Glomerular endothelial cell (primary cell): ENCODE measurements around the gene DIP2C. TPM values are rescaled to one million over a fixed set of nuclear protein-coding genes. Genes with fewer than 3 reads are reported as not detected.
"Not testable (repeated sequence)": the region's sequence is repeated elsewhere in the genome, so short reads cannot be mapped to it uniquely, and the experiment has no call there.

Experiments used
- DNase-seq: peaks from one replicate; pipeline ENCODE4 v3.0.0-alpha.2; 2011; ENCODE audit warnings: low read depth, low spot score; ENCODE audit errors: extremely low read depth
- total RNA-seq: library from RNA; depleted of rRNA; stranded (reverse); fragments of >200 nt; gene quantifications from 2 replicates; pipeline ENCODE4 v1.2.3, GENCODE V29; 2015

Gene DIP2C
- total RNA-seq, 1 donor from 2014 or later = 16.5 TPM

GRCh38 chr10:370449-370825, 319.0 kb downstream of the DIP2C start:
- DNase-seq = no peak

GRCh38 chr10:369684-370448, 319.6 kb downstream of the DIP2C start:
- DNase-seq = no peak

- no peak for DNase-seq
Measured at GRCh38 chr10:369221-369683, 320.2 kb downstream of the DIP2C start.

- no peak for DNase-seq
Measured at GRCh38 chr10:368579-369220, 320.8 kb downstream of the DIP2C start.

- not testable (repeated sequence) for DNase-seq
Measured at GRCh38 chr10:368107-368506, 321.4 kb downstream of the DIP2C start.

GRCh38 chr10:367636-368035, 321.8 kb downstream of the DIP2C start:
- no peak for DNase-seq

GRCh38 chr10:366186-366585, 323.3 kb downstream of the DIP2C start:
- no peak for DNase-seq

GRCh38 chr10:364267-364775, 325.1 kb downstream of the DIP2C start:
- DNase-seq = no peak

GRCh38 chr10:363152-363551, 326.3 kb downstream of the DIP2C start:
- DNase-seq = no peak

GRCh38 chr10:361203-362081, 328.0 kb downstream of the DIP2C start:
- no peak for DNase-seq

GRCh38 chr10:360653-361052, 328.8 kb downstream of the DIP2C start:
- DNase-seq = no peak

- DNase-seq = no peak
Measured at GRCh38 chr10:359762-360161, 329.7 kb downstream of the DIP2C start.

- DNase-seq = no peak
Measured at GRCh38 chr10:359093-359492, 330.4 kb downstream of the DIP2C start.

GRCh38 chr10:357201-357950, 332.1 kb downstream of the DIP2C start:
- DNase-seq = no peak

GRCh38 chr10:356452-356851, 333.0 kb downstream of the DIP2C start:
- no peak for DNase-seq

GRCh38 chr10:354901-355617, 334.4 kb downstream of the DIP2C start:
- no peak for DNase-seq

- no peak for DNase-seq
Measured at GRCh38 chr10:352476-353235, 336.8 kb downstream of the DIP2C start.

GRCh38 chr10:351770-352334, 337.6 kb downstream of the DIP2C start:
- DNase-seq = no peak
